D721Med (cell line): ENCODE data around the gene UGCG.

Experiments used
- DNase-seq: peaks from one replicate; pipeline ENCODE4 v3.0.0; 2011; ENCODE audit warnings: low spot score; ENCODE audit not compliant: insufficient read length
- FAIRE-seq: peaks from 2 replicates; lab custom pipeline; 2011; peaks lifted over from hg19 to GRCh38; lab: Jason Lieb, UNC
- CTCF ChIP-seq: IDR thresholded peaks from 2 replicates; pipeline ENCODE4 v1.5.1; 2012; ENCODE audit warnings: mild to moderate bottlenecking, control low read depth; ENCODE audit not compliant: insufficient read depth; ENCODE audit errors: missing control alignments

UGCG gene

DNA sequence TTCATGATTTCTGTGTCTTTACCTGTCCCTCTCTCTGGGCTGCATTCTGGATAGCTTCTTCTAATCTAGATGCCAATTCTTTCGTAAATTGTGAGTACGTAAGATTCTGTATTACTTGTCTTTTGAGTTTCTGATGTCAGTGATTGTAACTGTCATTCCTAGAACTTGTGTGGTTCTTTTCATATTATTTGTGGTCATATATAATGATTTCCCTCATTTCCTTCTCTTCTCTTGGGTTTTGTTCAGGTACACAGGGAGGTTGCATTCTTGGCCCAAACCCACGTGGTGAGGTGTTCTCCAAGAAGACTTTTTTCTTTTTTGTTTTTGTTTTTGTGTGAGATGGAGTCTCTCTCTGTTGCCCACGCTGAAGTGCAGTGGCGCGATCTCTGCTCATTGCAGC, 13.8 kb downstream of the UGCG start:
- no peak for DNase-seq
- no peak for TF ChIP-seq CTCF
- FAIRE-seq = no peak

- TF ChIP-seq CTCF = no peak
- no peak for DNase-seq
- no peak for FAIRE-seq
These were observed 16.5 kb downstream of the UGCG start for GRCh38 chr9:111913159-111913558.

GRCh38 chr9:111914749-111915424, 18.3 kb downstream of the UGCG start:
- FAIRE-seq (no peak), DNase-seq (no peak)
- TF ChIP-seq CTCF = no peak

GRCh38 chr9:111915425-111915758, 18.8 kb downstream of the UGCG start:
- no peak for DNase-seq
- TF ChIP-seq CTCF = no peak
- no peak for FAIRE-seq

DNA sequence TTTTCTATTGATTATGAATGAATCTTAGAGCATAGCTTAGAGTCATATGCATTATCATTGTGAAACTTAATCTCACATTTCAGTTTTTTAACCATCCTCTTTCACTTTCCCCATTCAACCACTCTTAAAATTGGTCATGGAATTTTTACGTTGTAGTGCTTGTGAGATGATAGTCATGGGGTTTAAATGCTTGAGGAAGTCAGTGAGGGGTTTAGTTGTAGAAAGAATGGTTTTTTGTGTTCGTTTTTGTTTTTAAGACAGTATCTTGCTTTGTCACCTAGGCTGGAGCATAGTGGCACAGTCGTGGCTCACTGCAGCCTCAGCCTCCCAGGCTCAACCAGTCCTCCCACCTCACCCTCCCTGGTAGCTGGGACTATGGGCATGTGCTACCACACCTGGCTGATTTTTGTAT, 19.6 kb downstream of the UGCG start:
- TF ChIP-seq CTCF = no peak
- DNase-seq (no peak), FAIRE-seq (no peak)

DNA sequence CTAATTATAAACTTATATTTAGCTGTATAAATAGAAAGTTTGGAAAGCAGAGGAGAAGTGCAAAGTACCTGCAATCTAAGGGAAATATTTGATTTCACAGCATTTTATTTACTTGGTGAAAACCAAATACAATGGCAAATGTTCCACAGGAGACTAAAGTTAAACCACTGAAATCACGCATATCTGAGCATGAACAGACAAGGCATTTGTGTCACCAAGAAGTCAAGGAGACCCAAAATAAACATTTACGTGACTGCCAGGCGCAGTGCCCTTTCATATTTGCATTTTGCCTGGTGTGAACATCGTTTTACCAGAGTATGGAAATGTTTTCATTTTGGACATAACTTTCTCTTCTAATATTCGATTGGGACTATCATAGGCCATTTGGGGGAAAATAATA, 20.6 kb downstream of the UGCG start:
- no peak for TF ChIP-seq CTCF
- no peak for DNase-seq
- FAIRE-seq = no peak

DNA sequence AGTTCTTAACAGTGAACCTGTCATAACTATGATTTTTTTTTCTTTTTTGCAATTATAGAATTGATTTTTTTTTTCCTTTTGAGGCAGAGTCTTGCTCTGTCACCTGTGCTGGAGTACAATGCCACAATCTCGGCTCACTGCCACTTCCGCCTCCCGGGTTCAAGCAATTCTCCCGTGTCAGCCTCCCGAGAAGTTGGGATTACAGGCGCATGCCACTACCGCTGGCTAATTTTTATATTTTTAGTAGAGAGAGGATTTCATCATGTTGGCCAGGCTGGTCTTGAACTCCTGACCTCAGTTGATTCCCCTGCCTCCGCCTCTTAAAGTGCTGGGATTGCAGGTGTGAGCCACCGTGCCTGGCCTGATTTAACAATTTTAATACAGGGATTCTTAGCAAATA, 21.4 kb downstream of the UGCG start:
- no peak for TF ChIP-seq CTCF
- DNase-seq (no peak), FAIRE-seq (no peak)
